Left lung (tissue), 14 donors: ENCODE measurements around the gene ZNF582. TPM values are rescaled to one million over a fixed set of nuclear protein-coding genes. Genes with fewer than 3 reads are reported as not detected.

ENCODE experiments used
- ATAC-seq: fragments of 200-7000 bp; cut with Tn5 transposase; one replicate; pipeline ENCODE4 v1.9.1; 2020; ENCODE audit warnings: moderate library complexity
- DNase-seq, 4 donors: peaks; one replicate each; pipeline ENCODE4 v3.0.0-alpha.2; 2013 to 2020
- H3K27ac ChIP-seq, 2 donors: fragments of 200-600 bp; sonication (generic) in 1 of 2; one replicate each; pipeline versions ENCODE4 v1.5.0 to v1.8.0; 2020 to 2021
- H3K27me3 ChIP-seq, 2 donors: fragments of 200-600 bp; sonication (generic) in 1 of 2; one replicate each; pipeline versions ENCODE4 v1.5.0 to v1.8.0; 2020 to 2021
- H3K36me3 ChIP-seq, 2 donors: fragments of 200-600 bp; sonication (generic) in 1 of 2; one replicate each; pipeline versions ENCODE4 v1.5.0 to v1.8.0; 2020 to 2021
- H3K4me1 ChIP-seq, 2 donors: fragments of 200-600 bp; one replicate each; pipeline ENCODE4 v1.8.0; 2021
- H3K4me3 ChIP-seq, 2 donors: fragments of 200-600 bp; sonication (generic) in 1 of 2; one replicate each; pipeline versions ENCODE4 v1.5.0 to v1.8.0; 2020 to 2021; ENCODE audit warnings: mild to moderate bottlenecking in 1 of 2
- H3K9me3 ChIP-seq, 2 donors: fragments of 200-600 bp; sonication (generic) in 1 of 2; one replicate each; pipeline versions ENCODE4 v1.5.0 to v1.8.0; 2020 to 2021
- CTCF ChIP-seq, 2 donors: fragments of 200-600 bp; sonication (generic) in 1 of 2; IDR thresholded peaks; one replicate each; pipeline versions ENCODE4 v1.5.0 to v1.8.0; 2021; ENCODE audit warnings: antibody characterized with exemption in 2 of 2
- intact Hi-C, 2 donors: fragments of 100-400 bp; cut with DNase I; formaldehyde crosslinking; loops; one replicate each; pipeline versions ENCODE4 v1.11.2 to v1.14.2; 2022
- long read RNA-seq, 12 donors: library from polyadenylated mRNA in 2 of 12; unstranded in 2 of 12; transcript quantifications; one replicate each; pipeline ENCODE4 v2.0.0 and lab custom pipeline, GENCODE V29; 2019 to 2026
- polyA plus RNA-seq, 6 donors: library from polyadenylated mRNA; unstranded; fragments of 120-200 nt; gene quantifications; one replicate each; pipeline ENCODE4 v1.2.1, GENCODE V29; 2013; ENCODE audit not compliant: insufficient read length in 6 of 6
- total RNA-seq, 2 donors: library from RNA; stranded (reverse); fragmentation: NEBNext Ultra II Directional; extraction: Animal tissue kit (Norgen Biotek cat#: 25700); gene quantifications; one replicate each; pipeline ENCODE4 v1.2.1, GENCODE V29; 2021
- donor health status: DM: no; HTN: yes; CAD: no.
- donor health status: DM: no; HTN: no; CAD: no.

ZNF582 gene
- total RNA-seq (1 to 10 TPM; 2.9 to 4.3 TPM), polyA plus RNA-seq (10 to 100 TPM in 2 of 6 donors, 1 to 10 TPM in 4; 8.4 to 13.1 (median 9.4) TPM)
- long read RNA-seq, donor 1, partial matches to known transcripts, result 55 of 81 reads
- long read RNA-seq, donor 1, other reads (novel, unspliced or antisense), result 24 of 81 reads
- long read RNA-seq, donor 2, partial matches to known transcripts, result 0 of 2 reads
- long read RNA-seq, donor 2, other reads (novel, unspliced or antisense), result 0 of 2 reads
- long read RNA-seq, donor 3, partial matches to known transcripts, result 0 of 1 reads
- long read RNA-seq, donor 3, other reads (novel, unspliced or antisense), result 0 of 1 reads
- long read RNA-seq, donor 4, partial matches to known transcripts, result 0 of 6 reads
- long read RNA-seq, donor 4, other reads (novel, unspliced or antisense), result 2 of 6 reads
- long read RNA-seq, donor 5, partial matches to known transcripts, result 6 of 22 reads
- long read RNA-seq, donor 5, other reads (novel, unspliced or antisense), result 13 of 22 reads
- long read RNA-seq, donor 6, partial matches to known transcripts, result 6 of 15 reads
- long read RNA-seq, donor 6, other reads (novel, unspliced or antisense), result 9 of 15 reads
- long read RNA-seq, donor 7, partial matches to known transcripts, result 0 of 1 reads
- long read RNA-seq, donor 7, other reads (novel, unspliced or antisense), result 0 of 1 reads
- long read RNA-seq, donor 8, partial matches to known transcripts, result 0 of 1 reads
- long read RNA-seq, donor 8, other reads (novel, unspliced or antisense), result 0 of 1 reads
- long read RNA-seq, donor 9, result 0 reads
- long read RNA-seq, donor 10, partial matches to known transcripts, result 0 of 1 reads
- long read RNA-seq, donor 10, other reads (novel, unspliced or antisense), result 0 of 1 reads
- long read RNA-seq, donor 11, result 0 reads
- long read RNA-seq, donor 12, partial matches to known transcripts, result 0 of 2 reads
- long read RNA-seq, donor 12, other reads (novel, unspliced or antisense), result 0 of 2 reads

- peak; percentile 94 to 98 (median 96) for DNase-seq
- Histone ChIP-seq H3K4me3 (peak within 1 kb of the TSS; percentile 55 to 63), H3K36me3 (peaks cover 0 to 40% of the 10 kb centered on the region in 2 donors), H3K27me3 (no peaks in the 10 kb centered on the region), H3K27ac (peak within 1 kb of the TSS; percentile 87 to 88), H3K9me3 (peaks cover 0 to 74% of the 10 kb centered on the region in 2 donors), H3K4me1 (peaks cover 5 to 12% of the 10 kb centered on the region in 2 donors)
- ATAC-seq, result peak; percentile 100
- peak; percentile 54 to 72 for TF ChIP-seq CTCF (IDR thresholded peaks at IDR 0.05)
- intact Hi-C loops, result no loop called here
Observed at GRCh38 chr19:56393119-56394012, at the start of gene ZNF582. Gene ZNF582, minus strand, starts transcription at chr19:56393534. Its CDS starts 1,782 bp downstream, at chr19:56391752.

DNA sequence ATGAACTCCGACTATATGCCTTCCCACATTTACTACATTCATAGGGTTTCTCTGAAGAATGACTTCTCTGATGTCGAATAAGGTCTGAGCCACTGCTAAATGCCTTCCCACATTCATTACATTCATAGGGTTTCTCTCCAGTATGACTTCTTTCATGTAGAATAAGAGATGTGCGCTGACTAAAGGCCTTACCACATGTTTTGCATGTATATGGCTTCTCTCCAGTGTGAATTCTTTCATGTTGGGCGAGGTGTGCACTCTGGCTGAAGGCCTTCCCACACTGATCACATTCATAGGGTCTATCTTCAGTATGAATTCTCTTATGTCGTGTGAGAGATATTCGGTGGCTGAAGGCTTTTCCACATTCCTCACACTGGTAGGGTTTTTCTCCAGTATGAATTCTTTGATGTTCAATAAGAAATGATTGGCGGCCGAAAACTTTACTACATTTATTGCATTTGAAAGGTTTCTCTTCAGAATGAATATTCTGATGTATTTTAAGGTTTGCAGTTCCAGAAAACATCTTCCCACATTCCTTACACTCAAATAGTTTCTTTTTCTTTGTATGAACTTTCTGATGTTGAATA, 48.0 kb upstream of the ZNF582 start:
- Histone ChIP-seq H3K27ac (no peak overlapping the region), H3K4me3 (no peak overlapping the region), H3K36me3 (peaks cover 0 to 26% of the 10 kb centered on the region in 2 donors), H3K4me1 (no peaks in the 10 kb centered on the region), H3K27me3 (no peaks in the 10 kb centered on the region), H3K9me3 (peaks cover 9 to 85% of the 10 kb centered on the region in 2 donors)
- no peak for TF ChIP-seq CTCF (IDR thresholded peaks at IDR 0.05)
- no peak for ATAC-seq
- DNase-seq, result no peak
- intact Hi-C loops, result no loop called here

GRCh38 chr19:56423985-56424353, 30.6 kb upstream of the ZNF582 start:
- Histone ChIP-seq H3K27ac (no peak overlapping the region), H3K9me3 (peaks cover 43 to 100% of the 10 kb centered on the region in 2 donors), H3K27me3 (no peaks in the 10 kb centered on the region), H3K4me1 (no peaks in the 10 kb centered on the region), H3K36me3 (peaks cover 0 to 57% of the 10 kb centered on the region in 2 donors), H3K4me3 (no peak overlapping the region)
- ATAC-seq, result no peak
- no peak for DNase-seq
- no peak for TF ChIP-seq CTCF (IDR thresholded peaks at IDR 0.05)
- intact Hi-C loops, result no loop called here

- no peak for ATAC-seq
- H3K27me3 ChIP-seq, result no peaks in the 10 kb centered on the region
- peaks cover 48 to 100% of the 10 kb centered on the region in 2 donors for H3K9me3 ChIP-seq
- intact Hi-C loops, result no loop called here
- no peak for TF ChIP-seq CTCF (IDR thresholded peaks at IDR 0.05)
- no peaks in the 10 kb centered on the region for H3K4me1 ChIP-seq
- peaks cover 0 to 63% of the 10 kb centered on the region in 2 donors for H3K36me3 ChIP-seq
- no peak overlapping the region for H3K27ac ChIP-seq
- H3K4me3 ChIP-seq, result no peak overlapping the region
- no peak for DNase-seq
Observed at GRCh38 chr19:56423276-56423984, 30.1 kb upstream of the ZNF582 start.
